PFSK-1 (cell line): Measurements from ENCODE around the gene OR52E6.

ENCODE experiments used
- FOXP2 ChIP-seq: optimal IDR thresholded peaks from 2 replicates; pipeline ENCODE3; 2011; ENCODE audit warnings: borderline replicate concordance, control low read depth, inconsistent platforms; ENCODE audit not compliant: insufficient read depth; ENCODE audit errors: extremely low read length, extremely low read depth
- POLR2AphosphoS5 ChIP-seq: IDR thresholded peaks from 2 replicates; pipeline ENCODE4 v1.6.1; 2012; ENCODE audit warnings: low read depth, mild to moderate bottlenecking, control low read depth, low read length, moderate library complexity
- SIN3A ChIP-seq: IDR thresholded peaks from 2 replicates; pipeline ENCODE4 v1.6.1; 2012; ENCODE audit warnings: mild to moderate bottlenecking, low read length, moderate library complexity, borderline replicate concordance; ENCODE audit not compliant: insufficient read depth
- TAF1 ChIP-seq: IDR thresholded peaks from 2 replicates; pipeline ENCODE4 v1.6.1; 2012; ENCODE audit warnings: low read length, control low read depth, borderline replicate concordance; ENCODE audit not compliant: insufficient read depth
- TF ChIP-seq, protein P1 (sequence below), 2 experiments: IDR thresholded peaks; 2 replicates each; pipeline versions ENCODE4 v1.6.1 to v1.8.0; 2011 to 2012; ENCODE audit warnings: low read depth in 2 of 2, low read length in 2 of 2, control low read depth in 1 of 2, inconsistent platforms in 1 of 2, mild to moderate bottlenecking in 1 of 2, moderate library complexity in 1 of 2; ENCODE audit not compliant: insufficient read depth in 1 of 2

The OR52E6 gene

DNA sequence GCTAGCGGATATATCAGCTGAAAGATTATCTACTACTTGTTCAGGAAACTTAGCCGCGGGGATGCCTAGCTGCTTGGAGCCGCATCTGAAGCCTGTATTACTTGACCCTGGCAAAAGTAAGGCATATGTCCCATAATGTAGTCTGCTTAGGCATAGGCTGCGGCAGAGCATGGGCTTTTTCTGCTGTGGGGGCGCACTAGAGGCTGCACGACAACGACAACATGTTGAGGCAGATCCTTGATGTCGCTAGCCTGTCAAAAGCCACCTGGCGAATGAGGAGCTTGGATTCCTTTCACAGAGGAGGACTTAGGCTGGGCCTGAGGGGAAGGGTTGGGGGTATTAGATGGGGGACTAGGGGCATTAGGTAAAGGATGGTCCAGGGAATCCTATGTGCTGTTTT is 34.1 kb downstream of the OR52E6 start:
- no peak for TF ChIP-seq SIN3A
- no peak for TF ChIP-seq TAF1
- TF ChIP-seq, protein P1, sequence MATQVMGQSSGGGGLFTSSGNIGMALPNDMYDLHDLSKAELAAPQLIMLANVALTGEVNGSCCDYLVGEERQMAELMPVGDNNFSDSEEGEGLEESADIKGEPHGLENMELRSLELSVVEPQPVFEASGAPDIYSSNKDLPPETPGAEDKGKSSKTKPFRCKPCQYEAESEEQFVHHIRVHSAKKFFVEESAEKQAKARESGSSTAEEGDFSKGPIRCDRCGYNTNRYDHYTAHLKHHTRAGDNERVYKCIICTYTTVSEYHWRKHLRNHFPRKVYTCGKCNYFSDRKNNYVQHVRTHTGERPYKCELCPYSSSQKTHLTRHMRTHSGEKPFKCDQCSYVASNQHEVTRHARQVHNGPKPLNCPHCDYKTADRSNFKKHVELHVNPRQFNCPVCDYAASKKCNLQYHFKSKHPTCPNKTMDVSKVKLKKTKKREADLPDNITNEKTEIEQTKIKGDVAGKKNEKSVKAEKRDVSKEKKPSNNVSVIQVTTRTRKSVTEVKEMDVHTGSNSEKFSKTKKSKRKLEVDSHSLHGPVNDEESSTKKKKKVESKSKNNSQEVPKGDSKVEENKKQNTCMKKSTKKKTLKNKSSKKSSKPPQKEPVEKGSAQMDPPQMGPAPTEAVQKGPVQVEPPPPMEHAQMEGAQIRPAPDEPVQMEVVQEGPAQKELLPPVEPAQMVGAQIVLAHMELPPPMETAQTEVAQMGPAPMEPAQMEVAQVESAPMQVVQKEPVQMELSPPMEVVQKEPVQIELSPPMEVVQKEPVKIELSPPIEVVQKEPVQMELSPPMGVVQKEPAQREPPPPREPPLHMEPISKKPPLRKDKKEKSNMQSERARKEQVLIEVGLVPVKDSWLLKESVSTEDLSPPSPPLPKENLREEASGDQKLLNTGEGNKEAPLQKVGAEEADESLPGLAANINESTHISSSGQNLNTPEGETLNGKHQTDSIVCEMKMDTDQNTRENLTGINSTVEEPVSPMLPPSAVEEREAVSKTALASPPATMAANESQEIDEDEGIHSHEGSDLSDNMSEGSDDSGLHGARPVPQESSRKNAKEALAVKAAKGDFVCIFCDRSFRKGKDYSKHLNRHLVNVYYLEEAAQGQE (IDR thresholded peaks at IDR 0.05; ENCODE audit: insufficient read depth in 1 of 2, low read depth in 2 of 2, low read length in 2 of 2), result no peak
- TF ChIP-seq POLR2AphosphoS5, result no peak
- no peak for TF ChIP-seq FOXP2

DNA sequence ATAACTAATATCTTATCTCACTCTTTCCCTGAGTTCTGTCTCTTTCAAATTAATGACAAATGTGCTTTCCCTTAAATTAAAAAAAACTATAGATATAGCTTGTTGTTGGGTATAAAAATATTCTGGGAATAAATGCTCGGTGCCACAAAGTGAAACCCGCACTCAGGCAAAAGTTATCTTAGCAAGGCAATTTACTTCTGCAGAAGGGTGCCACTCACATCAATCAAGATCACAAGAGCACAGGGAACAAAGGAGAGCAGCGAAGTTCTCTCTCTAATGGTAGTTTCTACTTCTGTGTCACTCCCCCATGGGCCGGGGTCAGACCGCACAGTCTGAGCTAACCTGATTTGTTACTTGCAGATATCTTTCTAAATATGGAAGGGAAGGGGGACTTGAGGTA is 37.7 kb downstream of the OR52E6 start:
- no peak for TF ChIP-seq FOXP2
- TF ChIP-seq SIN3A, result no peak
- TF ChIP-seq POLR2AphosphoS5, result no peak
- no peak for TF ChIP-seq TAF1
- TF ChIP-seq, protein P1 (IDR thresholded peaks at IDR 0.05; ENCODE audit: insufficient read depth in 1 of 2, low read depth in 2 of 2, low read length in 2 of 2), result no peak

DNA sequence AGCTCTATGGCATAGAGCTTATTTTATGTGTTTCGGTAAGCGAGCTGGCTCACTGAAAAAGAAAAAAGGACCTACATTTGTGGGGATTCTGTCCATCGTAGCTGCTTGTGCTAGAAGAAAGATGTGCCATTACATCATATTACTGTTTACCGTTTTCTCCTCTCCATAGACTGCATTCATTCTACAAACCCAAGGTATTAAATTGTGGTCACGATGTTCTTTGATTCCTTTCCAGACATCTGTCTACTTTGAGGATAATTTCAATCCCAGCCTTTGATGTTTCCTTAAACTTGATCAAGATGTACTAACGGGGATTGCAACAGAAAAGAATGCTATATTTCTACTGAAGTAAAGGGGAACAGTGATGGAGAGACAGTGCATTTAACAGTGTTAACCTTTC is 45.2 kb downstream of the OR52E6 start:
- TF ChIP-seq, protein P1 (IDR thresholded peaks at IDR 0.05; ENCODE audit: insufficient read depth in 1 of 2, low read depth in 2 of 2, low read length in 2 of 2), result no peak
- TF ChIP-seq POLR2AphosphoS5 (no peak), TAF1 (no peak), SIN3A (no peak), FOXP2 (no peak)

DNA sequence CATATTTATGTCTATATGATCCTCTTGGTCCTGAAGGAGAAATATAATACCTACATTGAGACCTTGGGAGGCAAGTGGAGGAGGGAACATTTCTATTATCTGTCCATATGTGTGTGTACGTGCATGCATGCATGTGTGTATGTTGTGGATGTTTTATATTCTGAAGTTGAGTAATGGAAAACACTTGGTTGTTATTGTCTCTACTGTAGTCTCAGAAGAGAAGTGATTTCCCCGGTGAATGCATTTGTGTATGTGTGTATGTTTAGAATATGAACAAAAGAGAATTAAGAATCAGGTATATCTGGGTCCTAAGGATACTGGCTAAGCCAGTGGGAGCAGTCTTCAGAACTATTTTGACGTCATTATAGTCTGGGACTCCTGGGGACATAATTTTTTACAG is 50.5 kb downstream of the OR52E6 start, which contains the start of gene OR52N1:
Gene OR52N1, minus strand, starts transcription at position 101 of the 400 bp plus-strand sequence. CDS start 2,449 bp downstream, outside the sequence.
- TF ChIP-seq POLR2AphosphoS5 (no peak), FOXP2 (no peak), SIN3A (no peak), TAF1 (no peak)
- TF ChIP-seq, protein P1 (IDR thresholded peaks at IDR 0.05; ENCODE audit: insufficient read depth in 1 of 2, low read depth in 2 of 2, low read length in 2 of 2), result no peak
